ENCODE data around the gene MEF2D. TPM values are rescaled to one million over a fixed set of nuclear protein-coding genes. Genes with fewer than 3 reads are reported as not detected.

The MEF2D gene
- total RNA-seq, 1 donor from 2014 or later = 60.8 TPM

- peaks cover 83% of the 10 kb centered on the region for H3K27me3 ChIP-seq
- DNase-seq (no peak), ATAC-seq (no peak)
- no peaks in the 10 kb centered on the region for H3K36me3 ChIP-seq
- H3K4me3 ChIP-seq = no peak overlapping the region
- intact Hi-C loops (cut with DNase I) = no loop called here
- TF ChIP-seq CTCF (IDR thresholded peaks at IDR 0.05) = no peak
- H3K9me3 ChIP-seq = no peaks in the 10 kb centered on the region
- no peak overlapping the region for H3K27ac ChIP-seq
- no peaks in the 10 kb centered on the region for H3K4me1 ChIP-seq
Observed at GRCh38 chr1:156429313-156430060, 71.1 kb downstream of the MEF2D start.

GRCh38 chr1:156428746-156429288 is 71.8 kb downstream of the MEF2D start:
- intact Hi-C loops (cut with DNase I) = no loop called here
- no peak overlapping the region for H3K27ac ChIP-seq
- H3K4me3 ChIP-seq = no peak overlapping the region
- H3K4me1 ChIP-seq = no peaks in the 10 kb centered on the region
- H3K36me3 ChIP-seq = no peaks in the 10 kb centered on the region
- no peak for TF ChIP-seq CTCF (IDR thresholded peaks at IDR 0.05)
- ATAC-seq = no peak
- no peaks in the 10 kb centered on the region for H3K9me3 ChIP-seq
- no peak for DNase-seq
- peaks cover 78% of the 10 kb centered on the region for H3K27me3 ChIP-seq

- intact Hi-C loops (cut with DNase I) = no loop called here
- ATAC-seq (no peak), DNase-seq (no peak)
- no peak for TF ChIP-seq CTCF (IDR thresholded peaks at IDR 0.05)
- no peak overlapping the region for H3K4me3 ChIP-seq
- no peaks in the 10 kb centered on the region for H3K4me1 ChIP-seq
- no peak overlapping the region for H3K27ac ChIP-seq
- H3K27me3 ChIP-seq = peaks cover 77% of the 10 kb centered on the region
- H3K9me3 ChIP-seq = no peaks in the 10 kb centered on the region
- no peaks in the 10 kb centered on the region for H3K36me3 ChIP-seq
Observed at GRCh38 chr1:156427957-156428356, 72.6 kb downstream of the MEF2D start.

GRCh38 chr1:156425943-156426342 is 74.6 kb downstream of the MEF2D start:
- H3K27me3 ChIP-seq = peaks cover 77% of the 10 kb centered on the region
- intact Hi-C loops (cut with DNase I) = no loop called here

GRCh38 chr1:156424806-156425432 is 75.7 kb downstream of the MEF2D start:
- intact Hi-C loops (cut with DNase I) = no loop called here
- DNase-seq (no peak), ATAC-seq (no peak)
- Histone ChIP-seq H3K36me3 (no peaks in the 10 kb centered on the region), H3K4me1 (peaks cover 21% of the 10 kb centered on the region), H3K4me3 (no peak overlapping the region), H3K27me3 (peaks cover 79% of the 10 kb centered on the region), H3K9me3 (no peaks in the 10 kb centered on the region), H3K27ac (no peak overlapping the region)
- TF ChIP-seq CTCF (IDR thresholded peaks at IDR 0.05) = no peak

More at GRCh38 chr1:156425943-156426342, 74.6 kb downstream of the MEF2D start:
- Histone ChIP-seq H3K36me3 (no peaks in the 10 kb centered on the region), H3K4me3 (no peak overlapping the region), H3K27ac (no peak overlapping the region), H3K4me1 (peaks cover 11% of the 10 kb centered on the region), H3K9me3 (no peaks in the 10 kb centered on the region)
- ATAC-seq (no peak), DNase-seq (no peak)
- TF ChIP-seq CTCF (IDR thresholded peaks at IDR 0.05) = no peak
